Panc1 (cell line): ENCODE data around the gene SSUH2. TPM values are rescaled to one million over a fixed set of nuclear protein-coding genes. Genes with fewer than 3 reads are reported as not detected.

Source experiments
- ATAC-seq: fragments of 200-7000 bp; cut with Tn5 transposase; 2 replicates; pipeline ENCODE4 v1.9.1; 2020; ENCODE audit warnings: mild to moderate bottlenecking, moderate library complexity
- BruUV-seq: library from RNA; stranded (reverse); fragments of 400-500 nt; replicated peaks from 2 replicates; lab custom pipeline; 2021; lab: Mats Ljungman, UMichigan
- CTCF ChIA-PET: fragments of 300-600 bp; sonication (Branson Sonifier 250); formaldehyde crosslinking; loops from one replicate; lab custom pipeline; 2022; ENCODE audit warnings: antibody characterized with exemption; lab: Charles Lee
- POLR2A ChIA-PET: fragments of 300-600 bp; sonication (Branson Sonifier 250); formaldehyde crosslinking; loops from one replicate; lab custom pipeline; 2022; ENCODE audit warnings: antibody characterized with exemption; lab: Charles Lee
- DNase-seq: peaks from one replicate; pipeline ENCODE4 v3.0.0-alpha.2; 2010; ENCODE audit warnings: low read depth, low spot score
- H3K27ac ChIP-seq: 2 replicates; pipeline ENCODE4 v1.5.1; 2011; ENCODE audit warnings: mild to moderate bottlenecking, low read length, inconsistent platforms
- H3K27me3 ChIP-seq: fragments of 200-500 bp; sonication (Bioruptor generic); 2 replicates; pipeline ENCODE4 v1.6.0; 2014; ENCODE audit warnings: low read length, inconsistent platforms; ENCODE audit not compliant: control insufficient read depth, insufficient read depth
- H3K36me3 ChIP-seq: fragments of 200-500 bp; sonication (Bioruptor generic); 2 replicates; pipeline ENCODE4 v1.5.1; 2014; ENCODE audit warnings: inconsistent platforms, mild to moderate bottlenecking, low read length, moderate library complexity; ENCODE audit not compliant: control insufficient read depth, insufficient read depth
- H3K4me1 ChIP-seq: 2 replicates; pipeline ENCODE4 v1.5.1; 2011; ENCODE audit warnings: inconsistent platforms, mild to moderate bottlenecking, low read length, moderate library complexity; ENCODE audit not compliant: control insufficient read depth, insufficient read depth
- H3K4me3 ChIP-seq, 2 experiments: 2 replicates each; pipeline ENCODE4 v1.5.1; 2011 to 2012; ENCODE audit warnings: low read depth in 2 of 2, low read length in 2 of 2, mild to moderate bottlenecking in 2 of 2, inconsistent platforms in 1 of 2, moderate library complexity in 1 of 2
- H3K9me3 ChIP-seq: fragments of 200-500 bp; sonication (Bioruptor generic); 2 replicates; pipeline ENCODE4 v1.5.1; 2014; ENCODE audit warnings: low read depth, mild to moderate bottlenecking, inconsistent platforms, low read length, moderate library complexity; ENCODE audit not compliant: control insufficient read depth, insufficient read depth
- CTCF ChIP-seq: fragments of 450-650 bp; IDR thresholded peaks from 2 replicates; pipeline ENCODE4 v1.5.1; 2017; ENCODE audit warnings: mild to moderate bottlenecking
- POLR2AphosphoS5 ChIP-seq: IDR thresholded peaks from 2 replicates; pipeline ENCODE4 v1.6.1; 2012; ENCODE audit warnings: mild to moderate bottlenecking, low read depth, low read length, moderate library complexity
- REST ChIP-seq, 2 experiments: IDR thresholded peaks; 2 replicates each; pipeline ENCODE4 v1.6.1; 2011 to 2012; ENCODE audit warnings: low read depth in 2 of 2, control low read depth in 1 of 2, low read length in 1 of 2, mild to moderate bottlenecking in 1 of 2, moderate library complexity in 1 of 2; ENCODE audit not compliant: insufficient read depth in 1 of 2
- SIN3A ChIP-seq: IDR thresholded peaks from 2 replicates; pipeline ENCODE4 v1.6.1; 2012; ENCODE audit warnings: low read depth, mild to moderate bottlenecking, low read length, moderate library complexity, borderline replicate concordance; ENCODE audit not compliant: insufficient read depth
- TCF7L2 ChIP-seq: IDR thresholded peaks from 2 replicates; pipeline ENCODE4 v1.6.1; 2011; ENCODE audit warnings: mild to moderate bottlenecking, low read depth, low read length, inconsistent platforms
- in situ Hi-C: cut with HindIII; loops from 2 replicates; pipeline ENCODE4 v1.10.0; 2016; ENCODE audit warnings: low sequenced_read_pairs, low pct_unique_long_range_greater_than_20kb
- intact Hi-C: fragments of 100-400 bp; cut with micrococcal nuclease; formaldehyde crosslinking; loops from one replicate; pipeline ENCODE4 v1.10.0; 2022; ENCODE audit not compliant: unreplicated experiment
- total RNA-seq: library from RNA; stranded (reverse); gene quantifications from one replicate; pipeline ENCODE4 v1.2.1, GENCODE V29; 2021; ENCODE audit not compliant: unreplicated experiment

Gene SSUH2
- total RNA-seq, 1 experiment from 2014 or later, result not detected

- H3K9me3 ChIP-seq, result no peaks in the 10 kb centered on the region
- H3K36me3 ChIP-seq, result no peaks in the 10 kb centered on the region
- no TSS peak for BruUV-seq
- H3K27me3 ChIP-seq, result no peaks in the 10 kb centered on the region
- H3K4me3 ChIP-seq, result no peak overlapping the region
- TF ChIP-seq TCF7L2 (no peak), REST (IDR thresholded peaks at IDR 0.05; ENCODE audit: insufficient read depth in 1 of 2, low read depth in 2 of 2, low read length in 1 of 2) (no peak), CTCF (no peak), SIN3A (no peak), POLR2AphosphoS5 (no peak)
- intact Hi-C loops (no loop called here), in situ Hi-C loops (no loop called here)
- no peak for DNase-seq
- no peak for ATAC-seq
- POLR2A ChIA-PET, result no interaction called here
- H3K27ac ChIP-seq, result no peak overlapping the region
- CTCF ChIA-PET, result no interaction called here
- no peaks in the 10 kb centered on the region for H3K4me1 ChIP-seq
Observed at GRCh38 chr3:8595252-8595651, 49.3 kb downstream of the SSUH2 start.

GRCh38 chr3:8593021-8593827 lies 51.4 kb downstream of the SSUH2 start:
- DNase-seq (no peak), ATAC-seq (no peak)
- TF ChIP-seq REST (IDR thresholded peaks at IDR 0.05; ENCODE audit: insufficient read depth in 1 of 2, low read depth in 2 of 2, low read length in 1 of 2) (no peak), TCF7L2 (no peak), CTCF (no peak), POLR2AphosphoS5 (no peak), SIN3A (no peak)
- intact Hi-C loops, result no loop called here
- Histone ChIP-seq H3K9me3 (no peaks in the 10 kb centered on the region), H3K4me3 (no peak overlapping the region), H3K4me1 (no peaks in the 10 kb centered on the region), H3K36me3 (no peaks in the 10 kb centered on the region), H3K27ac (no peak overlapping the region), H3K27me3 (no peaks in the 10 kb centered on the region)
- in situ Hi-C loops, result no loop called here
- BruUV-seq, result no TSS peak
- ChIA-PET POLR2A (no interaction called here), CTCF (no interaction called here)
